ENCODE data around the gene PFDN2.
A peak's percentile ranks its signal among the peaks of the same experiment; 100 is the strongest.

Gene PFDN2

GRCh38 chr1:161133220-161133740, 15.4 kb upstream of the PFDN2 start:
- TF ChIP-seq ZFX (IDR thresholded peaks at IDR 0.05) = no peak
- TF ChIP-seq, protein P1, sequence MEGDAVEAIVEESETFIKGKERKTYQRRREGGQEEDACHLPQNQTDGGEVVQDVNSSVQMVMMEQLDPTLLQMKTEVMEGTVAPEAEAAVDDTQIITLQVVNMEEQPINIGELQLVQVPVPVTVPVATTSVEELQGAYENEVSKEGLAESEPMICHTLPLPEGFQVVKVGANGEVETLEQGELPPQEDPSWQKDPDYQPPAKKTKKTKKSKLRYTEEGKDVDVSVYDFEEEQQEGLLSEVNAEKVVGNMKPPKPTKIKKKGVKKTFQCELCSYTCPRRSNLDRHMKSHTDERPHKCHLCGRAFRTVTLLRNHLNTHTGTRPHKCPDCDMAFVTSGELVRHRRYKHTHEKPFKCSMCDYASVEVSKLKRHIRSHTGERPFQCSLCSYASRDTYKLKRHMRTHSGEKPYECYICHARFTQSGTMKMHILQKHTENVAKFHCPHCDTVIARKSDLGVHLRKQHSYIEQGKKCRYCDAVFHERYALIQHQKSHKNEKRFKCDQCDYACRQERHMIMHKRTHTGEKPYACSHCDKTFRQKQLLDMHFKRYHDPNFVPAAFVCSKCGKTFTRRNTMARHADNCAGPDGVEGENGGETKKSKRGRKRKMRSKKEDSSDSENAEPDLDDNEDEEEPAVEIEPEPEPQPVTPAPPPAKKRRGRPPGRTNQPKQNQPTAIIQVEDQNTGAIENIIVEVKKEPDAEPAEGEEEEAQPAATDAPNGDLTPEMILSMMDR (conservative IDR thresholded peaks at IDR 0.05) = no peak

DNA sequence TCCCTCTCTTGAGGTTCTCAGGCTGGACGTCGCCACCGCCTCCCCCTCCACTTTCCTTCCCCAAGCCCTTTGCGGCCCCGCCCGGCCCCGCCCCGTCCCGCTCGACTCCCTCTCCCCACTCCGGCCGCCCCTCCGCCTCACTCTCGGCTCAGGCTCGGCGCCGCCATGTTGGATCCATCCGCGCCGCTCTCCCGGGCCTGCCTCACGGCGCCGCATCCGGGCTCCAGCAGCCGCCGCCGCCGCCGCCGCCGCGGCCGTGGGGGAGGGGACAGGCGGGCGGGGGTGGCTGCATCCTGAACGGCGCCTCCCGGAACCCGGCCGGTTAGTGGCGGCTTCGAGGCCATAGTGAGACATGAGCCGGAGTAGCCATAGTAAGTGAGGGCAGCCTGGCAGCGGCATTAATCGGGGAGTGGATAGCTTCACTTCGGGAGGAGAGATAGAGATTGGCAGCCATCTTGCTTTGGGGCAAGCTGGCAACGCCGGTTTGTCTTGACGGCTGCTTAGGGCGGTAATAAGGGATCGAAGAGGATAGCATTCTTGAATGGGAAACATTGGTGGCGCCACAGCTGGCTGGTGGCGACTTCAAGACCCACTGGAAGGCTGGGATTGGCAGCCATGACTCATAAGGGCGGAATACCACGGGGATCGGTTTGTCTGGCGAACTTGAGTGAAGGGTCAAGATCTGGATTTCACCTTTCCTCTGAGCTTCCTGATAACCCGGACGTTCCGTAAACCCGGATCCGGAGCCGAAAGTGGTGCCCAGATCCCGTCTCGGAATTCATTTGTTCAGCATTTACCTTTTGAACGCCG, 14.8 kb upstream of the PFDN2 start, which contains the start of gene DEDD:
Gene DEDD, minus strand, starts transcription at position 258 of the 810 bp plus-strand sequence. CDS start 8,205 bp downstream, outside the sequence.
- peak within 1 kb of the TSS; percentile 91 for H3K27ac ChIP-seq
- TF ChIP-seq, protein P1 (conservative IDR thresholded peaks at IDR 0.05) = no peak; the same call in none of the 2 replicates
- no peak; the same call in 1 of the 2 replicates for TF ChIP-seq ZFX (IDR thresholded peaks at IDR 0.05)

More at GRCh38 chr1:161133220-161133740, 15.4 kb upstream of the PFDN2 start:
- peak overlapping the region; percentile 91 for H3K27ac ChIP-seq

- TF ChIP-seq, protein P1 (conservative IDR thresholded peaks at IDR 0.05) = no peak
- TF ChIP-seq ZFX (IDR thresholded peaks at IDR 0.05) = no peak
These were observed 13.9 kb upstream of the PFDN2 start for GRCh38 chr1:161131523-161132409.

GRCh38 chr1:161130266-161130665, 12.4 kb upstream of the PFDN2 start:
- no peak overlapping the region for H3K27ac ChIP-seq
- no peak for TF ChIP-seq ZFX (IDR thresholded peaks at IDR 0.05)
- TF ChIP-seq, protein P1 (conservative IDR thresholded peaks at IDR 0.05) = no peak

More at GRCh38 chr1:161131523-161132409, 13.9 kb upstream of the PFDN2 start:
- peak overlapping the region; percentile 91 for H3K27ac ChIP-seq

DNA sequence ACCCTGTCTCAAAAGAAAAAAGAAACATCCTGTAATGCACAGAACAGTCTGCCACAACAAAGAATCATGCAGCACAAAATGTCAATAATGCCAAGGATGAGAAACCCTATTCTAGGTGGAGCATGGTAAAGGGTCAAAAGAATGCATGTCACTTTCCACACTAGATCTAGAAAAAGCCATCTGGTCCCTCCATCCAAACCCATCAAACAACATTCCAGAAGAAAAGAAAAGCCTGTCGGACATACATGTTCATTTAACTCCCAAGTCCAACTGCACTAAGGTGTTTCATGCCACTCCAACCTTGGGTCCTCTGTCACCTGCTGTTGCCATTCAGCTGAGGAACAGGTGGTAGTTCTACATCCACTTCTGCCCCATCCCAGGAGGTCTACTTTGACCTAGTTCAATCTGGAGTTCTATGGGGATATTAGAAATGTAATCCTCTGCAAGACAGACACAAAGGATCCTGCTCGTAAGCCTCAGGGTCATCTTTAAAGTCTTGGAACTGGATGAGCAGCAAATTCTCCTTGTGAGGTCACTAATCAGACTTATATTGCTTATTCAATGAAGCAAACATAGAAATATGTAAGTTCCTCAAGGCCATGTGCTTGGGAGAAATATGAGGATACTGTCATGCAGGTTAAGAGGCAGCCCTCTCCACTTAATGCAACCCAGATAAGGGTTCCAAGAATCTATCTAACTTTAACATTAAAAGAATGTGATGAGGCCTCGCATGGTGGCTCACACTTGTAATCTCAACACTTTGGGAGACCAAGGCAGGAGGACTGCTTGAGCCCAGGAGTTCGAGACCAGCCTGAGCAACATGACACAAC, 11.0 kb upstream of the PFDN2 start:
- no peak overlapping the region for H3K27ac ChIP-seq
- no peak for TF ChIP-seq ZFX (IDR thresholded peaks at IDR 0.05)
- TF ChIP-seq, protein P1 (conservative IDR thresholded peaks at IDR 0.05) = no peak

DNA sequence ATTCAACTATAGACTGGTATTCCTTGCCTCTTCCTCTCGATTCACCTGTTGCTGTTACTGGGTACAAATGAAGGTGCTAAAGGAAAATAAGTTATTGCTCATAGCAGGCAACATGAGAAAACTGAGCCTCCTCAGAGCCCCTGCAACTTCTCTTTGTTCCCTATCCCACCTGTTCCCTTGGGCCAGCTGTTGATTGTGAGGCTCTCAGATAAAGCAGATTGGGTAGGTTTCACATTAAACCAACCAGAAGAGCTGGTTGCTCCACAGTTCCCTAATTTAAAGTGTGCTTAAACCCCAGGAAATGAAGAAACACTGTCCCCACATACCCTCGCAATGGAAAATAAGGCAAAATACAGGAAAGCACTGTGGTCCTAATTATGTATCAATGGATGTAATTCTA, 9.8 kb upstream of the PFDN2 start:
- no peak overlapping the region for H3K27ac ChIP-seq
- TF ChIP-seq, protein P1 (conservative IDR thresholded peaks at IDR 0.05) = no peak
- TF ChIP-seq ZFX (IDR thresholded peaks at IDR 0.05) = no peak

Data from C4-2B (cell line).